SIG-M5 treated with dmso at 0.1 percent for 504 hours (cell line): ENCODE measurements around the gene ATG2B.

Source experiments
- DNase-seq: peaks from one replicate; lab custom pipeline; 2025; ENCODE audit not compliant: unreplicated experiment; lab: John Stamatoyannopoulos, UW

The ATG2B gene

DNA sequence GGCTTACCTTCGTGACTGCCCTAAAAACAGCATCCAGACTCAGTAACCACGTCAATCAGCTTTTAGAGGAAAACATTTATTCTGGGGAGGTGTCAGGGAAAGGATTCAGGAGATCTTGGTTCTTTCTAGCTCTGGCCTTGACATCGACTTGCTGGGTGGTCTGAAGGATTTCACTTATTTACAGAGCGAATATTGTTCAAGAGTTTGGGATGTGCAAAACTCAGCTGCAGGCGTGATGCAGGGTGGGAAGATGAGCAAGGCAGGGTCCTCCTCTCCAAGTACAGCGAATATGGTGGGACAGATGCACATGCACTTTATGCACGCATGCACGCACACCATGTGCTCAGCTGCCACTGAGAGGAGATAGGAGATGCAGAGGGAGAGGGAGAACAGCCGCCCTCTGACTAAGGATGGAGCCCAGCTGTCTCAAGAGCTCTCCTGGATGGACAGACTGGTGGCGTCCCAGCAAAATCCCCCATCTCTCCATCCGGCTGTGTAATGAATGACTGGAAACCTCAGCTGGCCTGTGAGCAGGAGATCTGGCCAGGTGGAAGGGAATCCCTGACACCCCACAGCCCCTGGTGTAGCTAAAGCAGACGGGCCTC lies 131.5 kb downstream of the ATG2B start:
- no peak for DNase-seq

DNA sequence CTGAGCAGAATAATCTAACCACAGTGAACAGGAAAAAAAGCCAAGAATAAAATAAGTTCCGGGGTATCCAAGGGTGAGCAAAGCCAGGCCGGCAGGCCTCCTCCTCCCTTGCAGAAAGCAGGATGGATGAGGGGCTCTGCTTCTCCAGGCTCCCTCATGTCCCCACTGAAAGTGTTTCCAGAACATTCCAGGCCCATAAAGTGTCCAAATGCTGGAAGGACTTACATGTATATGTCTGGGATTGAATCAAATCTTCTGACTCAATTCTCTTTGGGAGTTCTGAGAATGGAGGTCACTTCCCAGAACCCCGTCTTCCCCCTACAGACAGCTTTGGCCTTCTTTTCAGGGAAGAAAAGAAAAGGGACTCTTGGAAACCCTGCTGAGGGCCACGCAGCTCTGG lies 132.1 kb downstream of the ATG2B start:
- DNase-seq = no peak

DNA sequence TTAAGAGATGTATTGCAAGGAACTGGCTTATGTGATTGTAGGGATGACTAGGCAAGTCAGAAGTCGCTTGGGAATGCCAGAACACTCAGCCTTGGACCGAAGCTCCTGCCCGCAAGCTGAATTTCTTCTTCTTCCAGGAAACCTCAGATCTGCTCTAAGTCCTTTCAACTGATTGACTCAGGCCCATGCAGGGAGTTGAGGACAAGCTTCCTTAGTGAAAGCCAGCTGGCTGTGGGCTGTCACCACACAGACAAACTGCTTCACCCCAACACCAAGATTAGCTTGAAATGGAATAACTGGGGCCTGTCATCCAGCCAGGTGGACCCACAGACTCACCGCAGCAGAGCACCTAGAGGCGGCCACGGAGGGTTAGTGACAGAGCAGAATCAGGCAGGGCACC lies 133.8 kb downstream of the ATG2B start:
- DNase-seq = no peak
